Transverse colon (tissue), 3 donors: Measurements from ENCODE around the gene KNDC1.

Source experiments
- CTCF ChIP-seq, 5 experiments: fragments of 200-600 bp in 3 of 5; fragments of 450-650 bp in 2 of 5; sonication (generic) in 3 of 5; IDR thresholded peaks; 1 replicate in 2 of 5; 2 replicates in 3 of 5; pipeline ENCODE4 v1.5.1; 2016 to 2017; ENCODE audit warnings: antibody characterized with exemption in 5 of 5, inconsistent platforms in 3 of 5, mild to moderate bottlenecking in 2 of 5, moderate library complexity in 1 of 5
- EP300 ChIP-seq: sonication (generic); formaldehyde crosslinking; IDR thresholded peaks from one replicate; pipeline ENCODE4 v1.6.1; 2017; ENCODE audit warnings: antibody characterized with exemption, low read depth

- TF ChIP-seq CTCF (IDR thresholded peaks at IDR 0.05) (no peak), EP300 (no peak)
Measured at GRCh38 chr10:133219782-133220181, 59.8 kb downstream of the KNDC1 start.
